Thyroid gland (tissue), 4 donors: ENCODE measurements around the gene CELF5.

Experiments
- CTCF ChIP-seq, 6 experiments: fragments of 200-600 bp in 3 of 6; fragments of 450-650 bp in 3 of 6; sonication (generic) in 3 of 6; IDR thresholded peaks; one replicate each; pipeline ENCODE4 v1.5.1; 2016 to 2019; ENCODE audit warnings: antibody characterized with exemption in 6 of 6, mild to moderate bottlenecking in 2 of 6, inconsistent platforms in 1 of 6, moderate library complexity in 1 of 6
- POLR2A ChIP-seq, 2 donors: fragments of 450-650 bp; IDR thresholded peaks; one replicate each; pipeline ENCODE4 v1.6.1; 2017; ENCODE audit warnings: antibody characterized with exemption in 2 of 2, mild to moderate bottlenecking in 2 of 2, moderate library complexity in 1 of 2

- TF ChIP-seq POLR2A (IDR thresholded peaks at IDR 0.05), result no peak
- no peak for TF ChIP-seq CTCF (IDR thresholded peaks at IDR 0.05)
Measured at GRCh38 chr19:3201911-3202310, 22.6 kb upstream of the CELF5 start.
